Activated naive CD4-positive, alpha-beta T cell treated with Interleukin-2 at 50 U/mL for 16 hours (primary cell): ENCODE results near the gene CITED4.

ENCODE experiments used
- DNase-seq: peaks from one replicate; pipeline ENCODE4 v3.0.0-alpha.2; 2020

CITED4 gene

DNA sequence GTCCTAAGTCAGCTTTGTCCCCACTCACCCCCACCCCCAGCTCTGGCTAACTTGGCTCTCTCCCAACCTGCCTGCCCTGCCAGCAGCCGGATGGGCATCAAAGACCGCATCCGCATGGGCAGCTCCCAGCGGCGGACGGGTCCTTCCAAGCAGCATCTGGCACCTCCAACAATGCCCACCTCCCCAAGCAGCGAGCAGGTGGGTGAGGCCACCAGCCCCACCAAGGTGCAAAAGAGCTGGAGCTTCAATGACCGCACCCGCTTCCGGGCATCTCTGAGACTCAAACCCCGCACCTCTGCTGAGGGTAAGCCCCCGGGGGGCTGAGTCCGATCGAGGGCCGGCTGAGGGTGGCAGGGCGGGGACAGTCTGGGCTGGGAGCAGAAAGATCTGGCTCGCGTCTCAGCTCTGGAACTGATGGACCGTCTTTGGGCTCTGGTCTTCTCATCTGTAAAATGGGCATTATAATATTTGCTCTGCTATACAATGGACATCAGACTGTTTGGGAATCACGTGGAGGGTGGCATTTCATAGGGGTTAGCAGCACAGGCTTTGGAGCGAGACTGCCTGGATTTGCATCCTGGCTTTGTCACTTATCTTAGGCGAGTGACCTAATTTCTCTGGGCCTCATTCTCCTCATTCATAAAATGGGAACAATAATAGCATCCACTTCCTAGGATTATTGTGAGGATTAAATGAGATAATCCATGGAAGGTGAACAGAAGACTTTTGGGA is 31.0 kb downstream of the CITED4 start:
- no peak for DNase-seq

DNA sequence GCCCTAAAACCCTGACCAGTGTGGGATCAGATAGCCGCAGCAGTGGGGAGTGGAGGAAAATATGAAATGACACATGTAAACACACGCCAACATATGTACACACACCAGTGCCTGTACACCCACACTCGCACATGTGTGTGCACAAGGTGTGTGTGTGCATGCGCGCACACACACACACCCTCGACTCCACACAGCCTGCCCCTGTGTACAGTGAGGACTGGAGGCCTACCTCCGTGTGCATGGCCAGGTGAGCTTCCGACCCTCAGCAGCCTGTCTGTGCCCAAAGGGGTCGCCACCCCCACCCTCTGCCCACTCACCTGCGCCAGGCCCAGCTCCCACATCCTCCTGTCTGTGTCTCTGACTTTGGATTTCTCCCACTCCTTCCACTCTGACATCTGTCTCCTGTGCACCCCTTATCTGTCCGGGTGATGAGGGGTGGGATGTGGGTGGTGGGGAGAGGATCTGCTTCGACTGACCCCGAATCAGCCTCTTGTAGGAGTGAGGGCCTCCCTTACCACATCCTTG is 31.7 kb downstream of the CITED4 start:
- DNase-seq = no peak

DNA sequence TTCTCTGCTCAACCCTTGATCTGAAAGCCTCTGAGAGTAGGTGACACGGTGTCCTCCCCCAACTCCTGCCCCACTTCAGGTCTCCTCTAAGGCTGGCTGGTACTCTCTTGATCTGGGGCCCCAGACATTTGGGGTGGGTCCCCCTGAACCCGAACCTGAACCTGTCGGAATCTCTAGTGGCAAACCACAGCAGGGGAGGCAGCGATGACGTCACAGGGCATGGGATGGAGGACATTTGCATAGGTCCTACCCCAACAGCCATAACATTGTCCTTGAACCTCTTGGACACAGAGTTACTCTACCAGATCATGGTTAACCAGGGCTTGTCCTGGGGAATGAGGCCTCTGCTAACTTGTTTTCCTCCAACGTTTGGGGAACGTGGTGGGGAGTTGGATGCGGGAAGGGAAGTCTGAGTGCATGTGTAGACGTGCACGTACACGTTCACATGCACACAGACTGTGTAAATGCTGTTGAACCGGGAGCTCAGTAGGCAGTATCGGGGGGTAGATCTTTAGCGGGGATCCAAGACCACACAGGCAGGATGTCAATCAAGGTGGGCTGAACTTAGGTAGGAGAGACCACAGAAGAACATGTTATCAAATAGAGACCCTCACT is 32.4 kb downstream of the CITED4 start:
- DNase-seq = no peak

DNA sequence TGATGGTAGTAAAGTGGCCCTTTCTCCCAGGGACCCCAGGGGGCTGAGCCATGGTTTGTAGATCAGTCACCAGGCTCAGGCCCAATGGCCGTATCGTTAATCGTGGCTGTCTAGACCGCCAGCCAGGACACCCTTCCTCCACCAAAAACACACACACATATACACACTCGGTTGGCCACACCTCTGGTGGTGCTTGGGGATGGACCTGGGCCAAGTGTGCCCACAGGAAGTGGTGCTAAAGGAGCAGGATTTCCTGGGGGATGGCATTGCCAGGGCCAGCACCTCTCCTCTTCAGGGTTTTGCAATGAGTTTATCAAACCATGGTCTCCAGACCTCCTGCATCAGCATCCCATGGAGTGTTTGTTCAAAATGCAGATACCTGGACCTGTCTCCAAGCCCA is 36.2 kb downstream of the CITED4 start:
- no peak for DNase-seq

DNA sequence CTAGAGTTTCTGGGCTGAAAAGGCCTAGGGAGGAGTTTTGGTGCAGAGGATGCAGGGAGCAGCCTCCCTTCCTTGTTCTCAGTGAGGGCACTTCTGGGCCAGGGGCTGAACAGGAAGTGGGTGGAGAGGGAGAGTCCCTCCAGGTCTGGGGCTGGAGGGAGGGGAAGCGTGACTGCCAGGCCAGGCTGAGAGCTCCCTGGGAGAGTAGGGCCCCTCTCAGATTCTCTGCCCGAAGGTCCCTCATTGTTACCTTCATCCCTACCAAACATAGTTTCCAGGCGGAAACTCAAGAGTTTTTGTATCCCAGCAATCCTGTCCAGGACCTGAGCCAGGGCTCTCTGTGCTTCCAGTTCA is 36.8 kb downstream of the CITED4 start:
- no peak for DNase-seq

DNA sequence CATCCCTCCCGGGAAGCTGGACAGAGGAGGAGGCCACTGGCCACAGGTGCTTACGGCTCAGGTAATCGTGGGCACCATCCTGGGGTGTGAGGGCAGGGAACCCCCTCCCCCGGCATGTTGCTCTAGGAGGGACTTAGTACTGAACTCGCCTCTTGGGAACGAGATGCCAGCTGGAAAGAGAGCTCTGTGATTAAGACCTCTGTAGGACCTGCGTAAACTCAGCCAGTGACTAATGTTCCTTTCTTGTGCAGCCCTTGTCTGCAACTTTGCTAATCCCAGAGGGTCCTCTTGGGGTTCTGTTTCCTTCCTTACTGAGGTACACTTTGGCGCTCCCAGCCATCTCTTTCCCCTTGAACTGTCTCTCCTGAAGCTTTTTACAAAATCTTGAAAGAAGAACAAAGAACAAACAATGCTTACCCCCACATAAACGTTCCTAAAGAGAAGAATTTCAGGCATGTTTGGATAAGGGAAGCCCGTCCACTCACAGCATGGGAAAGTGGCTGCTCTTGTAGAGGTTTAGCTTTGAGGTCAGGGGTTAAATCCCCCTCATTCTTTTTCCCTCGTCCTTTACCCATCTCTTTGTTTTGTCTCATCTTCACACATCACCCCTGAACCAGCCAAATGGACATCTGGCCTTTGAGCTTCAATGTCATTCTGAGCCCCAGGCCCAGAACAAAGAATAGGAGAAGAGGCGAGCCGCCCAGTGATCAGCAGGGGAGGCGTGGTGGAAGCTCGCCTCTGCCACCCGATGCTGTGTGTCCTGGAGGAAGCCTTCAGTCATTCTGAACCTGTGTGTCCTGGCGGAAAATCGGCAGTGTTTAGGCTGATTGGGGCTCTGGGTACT is 37.4 kb downstream of the CITED4 start:
- DNase-seq = no peak

DNA sequence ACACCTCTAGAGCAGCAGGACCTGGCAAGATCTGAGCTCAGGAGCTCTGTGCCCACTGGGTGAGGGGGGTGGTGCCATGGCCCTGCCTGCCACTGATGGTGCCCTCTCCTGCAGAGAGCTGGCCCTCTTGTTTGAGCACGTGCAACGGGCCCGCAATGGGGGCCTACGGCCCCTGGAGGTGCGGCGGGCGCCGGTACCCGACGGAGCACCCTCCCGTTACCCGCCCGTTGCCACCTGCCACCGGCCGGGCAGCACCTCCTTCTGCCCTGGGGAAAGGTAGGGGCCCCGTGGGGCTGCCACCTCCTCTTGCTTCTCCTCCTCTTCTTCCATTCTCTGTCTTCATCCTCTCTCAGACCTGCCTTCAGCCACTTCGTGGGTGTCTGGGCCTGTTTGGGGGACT is 38.2 kb downstream of the CITED4 start:
- no peak for DNase-seq

DNA sequence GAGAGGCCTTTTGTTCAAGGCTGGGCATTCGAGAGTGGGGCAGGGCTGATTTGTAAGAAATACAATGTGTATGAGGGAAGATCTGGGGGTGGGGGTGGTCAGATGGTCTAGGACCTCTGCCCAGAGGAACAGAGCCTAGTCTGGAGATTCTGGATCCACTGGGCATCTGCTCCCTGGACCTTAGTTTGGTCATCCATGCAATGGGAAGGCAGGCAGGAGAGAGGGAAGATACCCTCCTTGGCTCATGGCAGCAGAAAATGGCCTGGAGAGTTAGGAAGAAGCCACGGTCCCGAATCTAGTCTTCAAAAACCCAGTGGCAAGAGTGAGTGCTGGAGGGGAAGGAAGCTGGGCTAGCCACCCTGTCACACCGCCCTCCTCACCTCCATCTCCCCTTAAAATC is 38.8 kb downstream of the CITED4 start:
- DNase-seq = no peak

DNA sequence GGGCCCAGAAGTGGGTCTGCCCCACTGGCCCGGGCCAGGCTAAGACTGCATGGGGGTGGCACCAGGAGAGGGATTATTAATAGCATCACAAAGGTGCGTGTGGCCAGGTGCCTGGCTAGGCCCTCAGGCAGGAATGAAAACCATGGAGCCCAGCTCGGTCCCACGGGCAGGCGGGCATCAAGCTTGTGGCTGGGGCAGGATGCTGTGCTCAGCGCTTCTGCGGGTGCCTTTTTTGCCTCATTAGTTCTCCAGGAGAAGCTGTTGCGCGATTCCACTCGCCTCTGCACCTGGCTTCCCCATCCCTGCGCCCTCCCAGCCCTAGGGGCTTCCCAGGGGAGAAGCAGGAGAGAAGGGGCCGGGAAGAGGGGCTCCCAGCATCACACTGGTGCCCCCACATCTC is 39.3 kb downstream of the CITED4 start:
- DNase-seq = no peak

DNA sequence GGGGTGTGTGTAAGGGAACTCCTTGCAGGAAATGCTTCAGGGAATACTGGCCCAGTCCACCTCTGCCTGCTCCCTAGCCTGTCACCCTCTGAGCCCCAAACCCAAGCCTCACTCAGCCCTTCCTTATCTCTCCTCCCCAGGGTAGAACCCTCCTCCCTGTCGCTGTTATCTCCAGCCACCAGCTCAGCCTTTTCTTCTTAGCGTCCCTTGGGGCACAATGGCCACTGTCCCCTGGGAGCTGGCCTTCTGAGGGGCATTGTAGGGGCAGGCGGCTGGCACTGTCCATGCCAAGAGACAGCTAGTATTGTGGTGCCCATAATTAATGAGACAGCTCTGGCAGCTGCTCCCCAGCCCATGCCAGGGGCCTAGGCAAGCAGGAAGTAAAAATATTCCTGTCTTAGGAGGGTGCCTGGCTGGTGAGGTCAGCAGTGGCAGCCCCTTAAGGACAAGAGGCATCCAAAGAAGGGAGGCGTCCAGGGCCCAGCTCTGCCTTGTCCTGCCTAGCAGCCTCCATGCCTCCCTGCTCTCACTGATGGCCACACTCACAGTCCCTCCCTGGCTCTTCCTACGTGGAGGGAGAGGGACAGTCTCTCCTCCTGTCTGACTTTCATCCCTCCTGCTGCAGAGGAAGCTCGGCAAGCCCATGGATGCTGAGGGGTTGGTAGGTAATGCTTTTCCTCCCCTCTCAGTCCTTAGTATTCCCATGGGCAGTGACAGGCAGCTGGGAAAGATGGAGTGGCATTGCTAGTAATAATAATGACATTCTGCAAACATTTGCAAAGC is 41.1 kb downstream of the CITED4 start:
- no peak for DNase-seq

DNA sequence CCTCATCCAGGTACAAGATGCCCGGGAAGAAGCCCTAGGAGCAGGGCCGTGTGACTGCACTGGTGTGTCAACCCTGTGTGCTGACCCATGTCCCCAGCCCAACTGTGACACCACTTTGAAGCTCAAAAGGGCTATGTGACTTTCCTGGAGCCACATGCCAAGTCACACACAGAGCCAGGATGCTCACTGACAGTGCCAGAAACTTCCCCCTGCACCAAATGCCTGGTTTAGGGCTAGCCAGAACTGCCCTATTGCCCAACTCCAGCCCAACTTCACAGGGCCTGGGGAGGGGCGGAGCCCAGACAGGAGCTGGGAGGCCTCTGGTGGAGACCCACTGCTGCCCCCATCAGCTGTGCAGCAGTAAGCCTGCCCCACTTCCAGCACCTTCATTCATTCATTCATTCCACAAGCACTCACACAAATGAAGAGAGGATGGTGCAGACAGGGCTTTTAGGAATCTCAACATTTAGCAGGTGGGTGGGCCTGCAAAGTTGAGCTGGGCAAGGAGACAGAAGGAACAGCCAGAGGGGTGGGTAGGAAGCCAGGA is 41.8 kb downstream of the CITED4 start:
- DNase-seq = no peak

DNA sequence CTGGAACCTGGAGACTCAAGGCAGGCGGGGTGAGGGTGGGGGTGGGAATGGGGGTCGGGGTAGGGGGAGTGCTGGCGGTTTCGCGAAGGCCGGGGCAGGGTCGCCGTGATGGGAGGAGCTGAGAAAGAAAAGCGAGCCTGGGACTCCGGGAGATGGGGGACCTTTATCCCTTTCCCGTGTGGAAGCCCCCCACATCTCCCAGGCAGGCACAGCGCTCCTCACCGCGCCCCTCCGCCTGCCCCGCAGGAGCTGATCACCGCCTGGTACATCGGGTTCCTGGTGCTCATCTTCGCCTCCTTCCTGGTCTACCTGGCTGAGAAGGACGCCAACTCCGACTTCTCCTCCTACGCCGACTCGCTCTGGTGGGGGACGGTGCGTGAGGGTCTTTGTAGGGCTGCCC is 43.1 kb downstream of the CITED4 start:
- DNase-seq = no peak

DNA sequence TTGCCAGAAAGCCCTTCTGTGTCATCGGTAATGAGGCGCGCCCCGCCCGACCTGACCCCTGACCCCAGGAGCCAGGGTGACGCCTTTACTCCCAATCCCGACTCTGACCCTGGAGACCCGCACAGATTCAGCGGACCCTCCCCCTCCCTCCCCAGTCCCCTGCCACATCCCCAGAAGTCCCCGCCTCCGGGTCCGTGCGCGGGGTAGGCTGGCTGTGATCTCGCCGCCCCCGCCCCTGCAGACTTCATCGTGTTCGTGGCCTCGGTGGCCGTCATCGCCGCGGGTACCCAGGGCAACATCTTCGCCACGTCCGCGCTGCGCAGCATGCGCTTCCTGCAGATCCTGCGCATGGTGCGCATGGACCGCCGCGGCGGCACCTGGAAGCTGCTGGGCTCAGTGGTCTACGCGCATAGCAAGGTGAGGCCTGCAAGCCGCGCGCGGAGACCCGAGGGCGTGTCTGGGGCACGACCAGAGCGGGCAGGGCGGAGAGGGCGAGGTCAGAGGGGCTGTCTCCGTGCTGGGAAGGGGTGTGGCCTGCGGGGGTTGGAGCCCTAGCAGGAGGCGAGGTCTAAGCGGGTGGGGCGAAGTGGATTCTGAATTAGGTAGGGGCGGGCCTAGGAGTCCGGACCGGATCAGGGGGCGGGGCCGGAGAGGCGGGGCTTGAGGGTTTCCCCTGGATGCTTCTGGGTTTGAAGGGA is 43.8 kb downstream of the CITED4 start:
- peak; percentile 88 for DNase-seq

DNA sequence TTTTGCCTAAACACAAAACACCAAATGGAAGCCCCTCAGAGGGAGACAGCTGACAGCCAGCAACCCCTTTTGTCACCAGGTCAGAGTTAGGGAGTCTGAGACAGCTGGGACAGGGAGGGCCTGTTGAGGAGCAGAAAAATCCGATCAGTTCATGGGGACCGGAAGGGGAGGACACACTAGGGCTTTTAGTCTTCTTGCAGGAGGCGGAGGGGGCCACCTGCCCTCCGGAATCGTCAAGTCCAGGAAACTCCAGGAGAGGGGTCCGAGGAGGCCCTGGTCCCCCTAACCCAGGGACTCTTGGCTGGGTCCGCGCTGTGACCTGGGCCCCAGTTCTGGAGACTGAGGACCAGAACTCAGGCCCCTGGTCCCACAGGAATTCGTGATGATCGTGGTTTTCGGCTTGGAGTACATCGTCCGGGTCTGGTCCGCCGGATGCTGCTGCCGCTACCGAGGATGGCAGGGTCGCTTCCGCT is 44.3 kb downstream of the CITED4 start:
- DNase-seq = no peak

DNA sequence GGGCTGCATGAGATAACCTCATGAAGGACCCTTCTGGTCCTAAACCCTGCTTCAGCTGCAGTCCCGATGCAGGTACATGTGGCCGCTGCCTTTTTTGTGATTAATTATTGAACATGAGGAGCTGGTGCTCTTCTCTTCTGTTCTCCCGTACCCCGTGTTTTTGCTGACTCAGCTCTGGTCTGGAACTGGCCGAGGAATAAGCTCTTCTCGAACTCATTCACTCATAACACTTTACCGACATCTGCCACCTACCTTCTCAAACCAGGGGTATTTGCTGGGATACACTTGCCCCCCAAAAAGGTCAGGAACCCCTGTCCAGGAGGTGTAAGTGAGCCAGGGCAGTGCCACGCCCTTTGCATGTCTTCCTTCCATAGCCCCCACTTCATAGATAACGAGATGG is 46.7 kb downstream of the CITED4 start:
- DNase-seq = no peak
